Measurements from ENCODE around the gene PCYT2.

DNA sequence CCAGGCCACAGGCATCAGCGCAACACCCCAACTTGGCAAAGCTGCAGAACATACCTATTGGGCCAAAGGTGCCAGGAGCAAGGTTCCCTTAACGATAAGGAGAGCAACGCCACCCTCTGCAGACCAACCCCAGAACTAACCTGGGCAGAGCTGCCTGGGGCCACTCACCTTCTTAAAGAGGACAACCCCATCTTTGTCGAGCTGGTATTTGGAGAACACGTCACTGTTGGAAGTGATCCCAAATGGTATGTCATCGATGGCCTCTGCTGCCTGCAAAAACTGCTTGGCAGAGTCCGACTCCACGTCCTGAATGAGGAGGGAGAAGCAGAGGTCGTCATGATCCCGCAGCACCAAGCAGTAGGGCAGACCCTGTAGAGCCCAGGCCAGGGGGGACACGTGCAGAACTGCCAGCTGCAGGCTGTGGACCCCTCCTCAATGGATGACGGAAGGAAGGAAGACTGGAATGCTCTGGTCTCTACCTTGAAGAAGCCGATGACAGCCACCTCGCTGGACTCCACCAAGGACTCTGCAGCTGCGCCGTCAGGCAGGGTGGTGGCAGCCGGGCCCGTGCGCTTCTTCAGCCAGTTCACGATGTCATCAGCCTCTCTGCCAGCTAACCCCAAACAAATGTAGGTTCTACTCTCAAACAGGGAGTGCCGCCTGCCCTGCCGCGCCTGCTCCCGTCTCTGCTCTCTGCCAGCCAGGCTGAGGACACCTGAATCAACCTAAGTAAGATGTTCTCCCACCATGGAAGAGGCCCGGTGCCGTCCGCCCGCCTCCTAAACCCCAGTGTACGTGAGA is 56.0 kb downstream of the PCYT2 start:
- TF ChIP-seq, protein P1, sequence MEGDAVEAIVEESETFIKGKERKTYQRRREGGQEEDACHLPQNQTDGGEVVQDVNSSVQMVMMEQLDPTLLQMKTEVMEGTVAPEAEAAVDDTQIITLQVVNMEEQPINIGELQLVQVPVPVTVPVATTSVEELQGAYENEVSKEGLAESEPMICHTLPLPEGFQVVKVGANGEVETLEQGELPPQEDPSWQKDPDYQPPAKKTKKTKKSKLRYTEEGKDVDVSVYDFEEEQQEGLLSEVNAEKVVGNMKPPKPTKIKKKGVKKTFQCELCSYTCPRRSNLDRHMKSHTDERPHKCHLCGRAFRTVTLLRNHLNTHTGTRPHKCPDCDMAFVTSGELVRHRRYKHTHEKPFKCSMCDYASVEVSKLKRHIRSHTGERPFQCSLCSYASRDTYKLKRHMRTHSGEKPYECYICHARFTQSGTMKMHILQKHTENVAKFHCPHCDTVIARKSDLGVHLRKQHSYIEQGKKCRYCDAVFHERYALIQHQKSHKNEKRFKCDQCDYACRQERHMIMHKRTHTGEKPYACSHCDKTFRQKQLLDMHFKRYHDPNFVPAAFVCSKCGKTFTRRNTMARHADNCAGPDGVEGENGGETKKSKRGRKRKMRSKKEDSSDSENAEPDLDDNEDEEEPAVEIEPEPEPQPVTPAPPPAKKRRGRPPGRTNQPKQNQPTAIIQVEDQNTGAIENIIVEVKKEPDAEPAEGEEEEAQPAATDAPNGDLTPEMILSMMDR (conservative IDR thresholded peaks at IDR 0.05) = no peak
- TF ChIP-seq ZFX (IDR thresholded peaks at IDR 0.05) = no peak
